SK-N-SH (cell line): Measurements from ENCODE around the gene NAPG.

Experiments used
- ELF1 ChIP-seq: IDR thresholded peaks from 2 replicates; pipeline ENCODE4 v1.4.0; 2012
- EP300 ChIP-seq, 2 experiments: IDR thresholded peaks; 2 replicates each; pipeline versions ENCODE4 v1.4.0 to v1.6.1; 2012; ENCODE audit warnings: borderline replicate concordance in 1 of 2, low read depth in 1 of 2, low read length in 1 of 2
- EZH2phosphoT487 ChIP-seq: fragments of 200-600 bp; sonication (generic); IDR thresholded peaks from 2 replicates; pipeline ENCODE4 v1.6.1; 2017; ENCODE audit warnings: low read depth, mixed run types, mild to moderate bottlenecking, antibody characterized with exemption, moderate library complexity, borderline replicate concordance
- NRF1 ChIP-seq: IDR thresholded peaks from 2 replicates; pipeline ENCODE4 v1.6.1; 2012; ENCODE audit warnings: low read depth, mild to moderate bottlenecking, low read length
- POLR2AphosphoS5 ChIP-seq: IDR thresholded peaks from 2 replicates; pipeline ENCODE4 v1.6.1; 2012; ENCODE audit warnings: low read depth, low read length
- TF ChIP-seq, protein P1 (sequence below): fragments of 200-600 bp; sonication (generic); IDR thresholded peaks from 2 replicates; pipeline ENCODE4 v1.6.1; 2017; ENCODE audit warnings: antibody characterized with exemption, mild to moderate bottlenecking, moderate library complexity

DNA sequence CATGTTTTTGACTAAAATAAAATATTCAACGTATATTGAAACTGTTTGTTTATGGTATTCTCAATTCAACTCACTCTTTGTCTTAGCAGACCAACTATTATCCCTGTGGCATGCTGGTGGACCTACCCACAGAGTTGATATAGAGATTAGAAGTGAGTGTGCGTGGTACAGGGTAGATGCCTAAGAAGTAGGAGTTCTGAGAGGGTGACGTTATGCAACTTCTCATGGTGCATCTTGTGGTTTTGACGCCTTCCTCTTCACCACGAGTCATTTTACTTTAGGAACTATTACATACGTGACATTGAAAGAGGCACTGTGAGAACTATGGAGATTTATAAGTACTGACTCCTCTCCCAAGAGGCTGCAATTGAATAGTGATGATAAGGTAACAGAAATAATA, 26.6 kb upstream of the NAPG start:
- TF ChIP-seq NRF1 = no peak
- TF ChIP-seq, protein P1, sequence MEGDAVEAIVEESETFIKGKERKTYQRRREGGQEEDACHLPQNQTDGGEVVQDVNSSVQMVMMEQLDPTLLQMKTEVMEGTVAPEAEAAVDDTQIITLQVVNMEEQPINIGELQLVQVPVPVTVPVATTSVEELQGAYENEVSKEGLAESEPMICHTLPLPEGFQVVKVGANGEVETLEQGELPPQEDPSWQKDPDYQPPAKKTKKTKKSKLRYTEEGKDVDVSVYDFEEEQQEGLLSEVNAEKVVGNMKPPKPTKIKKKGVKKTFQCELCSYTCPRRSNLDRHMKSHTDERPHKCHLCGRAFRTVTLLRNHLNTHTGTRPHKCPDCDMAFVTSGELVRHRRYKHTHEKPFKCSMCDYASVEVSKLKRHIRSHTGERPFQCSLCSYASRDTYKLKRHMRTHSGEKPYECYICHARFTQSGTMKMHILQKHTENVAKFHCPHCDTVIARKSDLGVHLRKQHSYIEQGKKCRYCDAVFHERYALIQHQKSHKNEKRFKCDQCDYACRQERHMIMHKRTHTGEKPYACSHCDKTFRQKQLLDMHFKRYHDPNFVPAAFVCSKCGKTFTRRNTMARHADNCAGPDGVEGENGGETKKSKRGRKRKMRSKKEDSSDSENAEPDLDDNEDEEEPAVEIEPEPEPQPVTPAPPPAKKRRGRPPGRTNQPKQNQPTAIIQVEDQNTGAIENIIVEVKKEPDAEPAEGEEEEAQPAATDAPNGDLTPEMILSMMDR = no peak
- TF ChIP-seq EP300 (IDR thresholded peaks at IDR 0.05; ENCODE audit: borderline replicate concordance in 1 of 2, low read depth in 1 of 2, low read length in 1 of 2) = no peak
- TF ChIP-seq ELF1 = no peak
- no peak for TF ChIP-seq EZH2phosphoT487
- no peak for TF ChIP-seq POLR2AphosphoS5
